Panc1 (cell line): ENCODE results near the gene NMNAT3.

Source experiments
- CTCF ChIP-seq: fragments of 450-650 bp; IDR thresholded peaks from 2 replicates; pipeline ENCODE4 v1.5.1; 2017; ENCODE audit warnings: mild to moderate bottlenecking
- SIN3A ChIP-seq: IDR thresholded peaks from 2 replicates; pipeline ENCODE4 v1.6.1; 2012; ENCODE audit warnings: low read depth, mild to moderate bottlenecking, low read length, moderate library complexity, borderline replicate concordance; ENCODE audit not compliant: insufficient read depth

- TF ChIP-seq CTCF, result no peak; the same call in 1 of the 2 replicates
- TF ChIP-seq SIN3A, result no peak
Measured at GRCh38 chr3:139588450-139588849, 89.3 kb downstream of the NMNAT3 start.
